Hepatocyte (in vitro differentiated cells): ENCODE measurements around the gene HOXB4.

Experiments
- CTCF ChIP-seq: fragments of 200-600 bp; sonication (generic); IDR thresholded peaks from 2 replicates; pipeline ENCODE4 v1.5.1; 2016; ENCODE audit warnings: antibody characterized with exemption, mild to moderate bottlenecking; ENCODE audit not compliant: poor library complexity
- EZH2 ChIP-seq: fragments of 200-600 bp; sonication (generic); IDR thresholded peaks from 2 replicates; pipeline ENCODE4 v1.6.1; 2016; ENCODE audit warnings: antibody characterized with exemption, mild to moderate bottlenecking, borderline replicate concordance
- EZH2phosphoT487 ChIP-seq: fragments of 200-600 bp; sonication (generic); IDR thresholded peaks from one replicate; pipeline ENCODE4 v1.6.1; 2018; ENCODE audit warnings: antibody characterized with exemption, mild to moderate bottlenecking, low read depth, moderate library complexity; ENCODE audit not compliant: unreplicated experiment, severe bottlenecking

GRCh38 chr17:48530887-48531272 is 47.3 kb downstream of the HOXB4 start, which contains the start of gene HOXB1:
- TF ChIP-seq CTCF (no peak), EZH2phosphoT487 (no peak), EZH2 (no peak)
